Tongue (tissue), 2 donors: ENCODE data around the gene TVP23A. TPM values are rescaled to one million over a fixed set of nuclear protein-coding genes. Genes with fewer than 3 reads are reported as not detected.
"Not testable (repeated sequence)": the region's sequence is repeated elsewhere in the genome, so short reads cannot be mapped to it uniquely, and the experiment has no call there.

ENCODE experiments used
- DNase-seq: peaks from one replicate; pipeline ENCODE4 v3.0.0-alpha.2; 2015
- total RNA-seq: library from RNA; depleted of rRNA; stranded (reverse); fragments of >200 nt; gene quantifications from one replicate; pipeline ENCODE4 v1.2.3, GENCODE V29; 2014

Gene TVP23A
- total RNA-seq, 1 donor from 2014 or later = 1.2 TPM

- no peak for DNase-seq
These were observed 16.8 kb upstream of the TVP23A start for GRCh38 chr16:10835281-10835931.

- no peak for DNase-seq
These were observed 16.2 kb upstream of the TVP23A start for GRCh38 chr16:10834766-10835165.

GRCh38 chr16:10834130-10834529, 15.5 kb upstream of the TVP23A start:
- no peak for DNase-seq

- no peak for DNase-seq
These were observed 14.7 kb upstream of the TVP23A start for GRCh38 chr16:10833271-10833670.

GRCh38 chr16:10831894-10832886, 13.6 kb upstream of the TVP23A start:
- no peak for DNase-seq

DNA sequence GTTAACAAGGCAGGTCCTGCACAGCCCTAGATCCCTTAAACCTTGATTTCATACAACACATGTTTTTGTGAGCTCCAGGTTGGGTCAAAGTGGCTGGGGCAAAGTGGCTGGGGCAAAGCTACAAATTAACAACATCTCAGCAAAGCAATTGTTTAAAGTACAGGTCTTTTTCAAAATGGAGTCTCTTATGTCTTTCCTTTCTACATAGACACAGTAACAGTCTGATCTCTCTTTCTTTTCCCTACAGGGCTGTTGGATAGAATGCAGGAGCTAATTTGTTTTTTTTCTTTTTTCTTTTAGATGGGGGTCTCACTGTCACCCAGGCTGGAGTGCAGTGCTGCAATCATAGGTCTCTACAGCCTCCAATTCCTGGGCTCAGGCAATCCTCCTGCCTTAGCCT, 11.6 kb upstream of the TVP23A start:
- DNase-seq = not testable (repeated sequence)

GRCh38 chr16:10829390-10830098, 10.9 kb upstream of the TVP23A start:
- DNase-seq = not testable (repeated sequence)

GRCh38 chr16:10828851-10829366, 10.3 kb upstream of the TVP23A start:
- DNase-seq = peak; percentile 95

DNA sequence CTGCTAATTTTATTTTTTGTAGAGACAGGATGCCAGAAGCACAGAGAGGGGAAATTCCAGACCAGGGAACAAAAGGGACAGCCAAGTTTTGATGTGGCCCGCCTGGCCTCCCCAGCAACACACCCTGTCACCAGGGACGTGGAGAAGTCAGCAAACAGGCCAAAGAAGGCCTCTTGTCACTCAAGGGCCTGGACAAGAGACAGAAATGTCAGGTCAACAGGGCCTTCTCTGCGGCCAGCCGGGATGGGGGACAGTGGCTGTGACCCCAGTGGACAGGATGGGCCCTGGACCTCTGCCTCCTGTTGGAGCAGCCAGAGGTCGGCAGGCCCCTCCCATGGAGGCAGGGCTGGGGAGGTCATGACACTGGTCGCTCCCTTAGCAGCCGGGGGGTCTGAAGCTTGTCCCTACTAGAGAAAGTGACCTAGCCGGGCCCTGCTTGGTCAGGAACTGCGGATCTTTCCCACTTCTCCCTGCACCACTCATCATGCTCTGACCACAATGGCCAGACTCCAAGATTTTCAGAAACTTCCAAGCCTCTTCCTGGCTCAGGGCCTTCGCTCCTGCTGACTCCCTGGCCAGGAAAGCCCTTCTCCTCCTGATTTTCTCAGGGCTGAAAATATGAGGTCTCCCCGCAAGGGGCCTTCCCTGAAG, 9.2 kb upstream of the TVP23A start:
- peak; percentile 92 for DNase-seq

DNA sequence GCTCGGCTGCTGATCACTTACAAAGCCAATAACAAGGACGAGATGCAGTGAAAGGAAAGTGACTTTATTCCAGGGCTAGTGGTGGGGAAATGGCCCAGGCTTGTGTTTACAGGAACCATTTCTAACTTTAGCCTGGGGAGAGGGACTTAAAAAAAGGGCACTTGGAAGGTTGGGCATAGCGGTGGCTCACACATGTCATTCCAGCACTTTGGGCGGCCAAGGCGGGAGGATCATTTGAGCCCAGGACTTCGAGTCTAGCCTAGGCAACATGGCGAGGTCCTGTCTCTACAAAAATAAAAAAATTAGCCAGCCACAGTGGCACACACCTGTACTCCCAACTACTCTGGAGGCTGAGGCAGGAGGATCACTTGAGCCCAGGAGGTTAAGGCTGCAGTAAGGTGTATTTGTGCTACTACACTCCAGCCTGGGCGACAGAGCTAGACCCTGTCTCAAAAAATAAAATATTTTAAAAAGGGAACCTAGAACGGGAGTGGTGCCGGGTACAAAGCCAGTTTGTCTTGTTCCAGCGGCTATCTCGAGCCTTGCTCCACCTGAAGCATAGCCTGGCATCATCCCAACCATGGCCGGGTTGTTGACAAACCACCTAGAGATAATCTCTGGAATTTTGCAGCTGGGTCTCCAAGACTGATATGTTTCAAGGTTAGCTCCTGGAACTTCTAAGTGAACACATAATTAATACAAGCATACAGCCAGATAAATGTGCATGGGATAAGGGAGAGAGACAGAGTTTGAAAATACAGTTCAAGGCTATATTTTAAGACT, 5.7 kb upstream of the TVP23A start:
- DNase-seq = no peak

DNA sequence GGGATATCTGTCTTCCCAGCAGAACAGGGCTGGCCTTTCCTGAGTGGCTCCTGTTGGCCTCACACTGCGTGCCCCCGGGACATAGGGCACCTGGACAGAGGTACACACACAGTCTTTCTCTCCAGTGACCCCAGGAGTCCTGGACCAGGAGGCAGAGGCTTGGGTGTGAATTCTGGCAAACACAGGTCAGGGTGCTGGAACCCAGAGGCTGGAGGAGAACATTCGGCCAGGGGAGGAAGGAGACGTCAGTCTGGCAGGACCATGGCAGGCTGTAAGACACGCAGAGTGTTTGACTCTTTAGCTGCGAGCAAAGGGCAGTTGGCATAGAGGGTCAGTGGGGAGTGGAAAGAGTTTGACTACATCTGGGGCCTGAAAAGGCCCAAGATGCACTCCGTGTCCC, 4.1 kb upstream of the TVP23A start:
- no peak for DNase-seq

GRCh38 chr16:10820546-10820945, 2.0 kb upstream of the TVP23A start:
- DNase-seq = no peak

- no peak for DNase-seq
These were observed 1.1 kb downstream of the TVP23A start for GRCh38 chr16:10817514-10817913.

- DNase-seq = no peak
These were observed 5.5 kb downstream of the TVP23A start for GRCh38 chr16:10813099-10813455.

DNA sequence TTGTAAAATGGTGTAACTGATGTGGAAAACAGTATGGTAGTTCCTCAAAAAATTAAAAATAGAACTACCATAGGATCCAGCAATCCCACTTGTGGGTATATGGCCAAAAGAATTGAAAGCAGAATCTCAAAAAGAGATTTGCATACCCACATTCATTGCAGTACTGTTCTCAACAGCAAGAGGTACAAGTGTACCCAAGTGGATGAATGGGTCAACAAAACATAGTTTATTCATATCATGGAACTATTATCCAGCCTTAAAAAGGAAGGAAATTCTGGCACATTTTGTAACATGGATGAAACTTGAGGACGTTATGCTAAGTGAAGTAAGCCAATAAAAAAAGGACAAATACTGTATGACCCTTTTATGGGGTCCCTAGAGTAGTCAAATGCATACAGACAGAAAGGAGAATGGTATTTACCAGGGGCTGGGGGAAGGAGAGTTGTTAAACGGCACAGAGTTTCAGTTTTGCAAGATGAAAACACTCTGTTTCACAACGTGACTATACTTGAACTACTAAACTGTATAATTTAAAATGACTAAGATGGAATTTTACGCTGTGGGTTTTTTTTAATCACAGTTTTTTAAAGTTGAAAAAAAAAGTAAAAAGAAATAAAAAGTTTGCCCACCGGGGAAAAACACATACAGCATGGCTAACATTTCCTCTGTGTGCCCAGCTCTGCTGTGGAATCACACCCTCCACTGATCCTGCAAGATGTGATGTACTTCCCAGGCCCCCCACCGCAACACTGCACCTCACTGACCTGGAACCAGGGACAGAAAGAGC, 6.1 kb downstream of the TVP23A start:
- DNase-seq = no peak

GRCh38 chr16:10809706-10810105, 8.9 kb downstream of the TVP23A start:
- DNase-seq = no peak

GRCh38 chr16:10808850-10809249, 9.7 kb downstream of the TVP23A start:
- no peak for DNase-seq

- DNase-seq = no peak
These were observed 10.4 kb downstream of the TVP23A start for GRCh38 chr16:10808218-10808617.

DNA sequence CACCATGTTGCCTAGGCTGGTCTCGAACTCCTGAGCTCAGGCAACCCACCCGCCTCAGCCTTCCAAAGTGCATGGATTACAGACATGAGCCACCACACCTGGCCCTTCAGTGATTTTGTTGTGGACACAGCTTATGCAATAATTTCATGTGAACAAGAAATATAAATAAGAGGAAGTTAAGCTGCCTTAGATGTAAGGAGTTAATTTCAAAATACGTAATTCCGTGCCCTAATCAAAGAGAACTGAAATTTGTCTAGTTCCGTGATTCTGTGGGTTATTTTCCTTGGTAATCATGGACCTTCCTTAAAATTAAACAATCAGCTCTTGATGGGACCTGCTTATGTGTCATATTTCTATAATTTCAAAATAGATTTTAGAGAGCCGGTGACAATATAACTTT, 11.9 kb downstream of the TVP23A start:
- no peak for DNase-seq

DNA sequence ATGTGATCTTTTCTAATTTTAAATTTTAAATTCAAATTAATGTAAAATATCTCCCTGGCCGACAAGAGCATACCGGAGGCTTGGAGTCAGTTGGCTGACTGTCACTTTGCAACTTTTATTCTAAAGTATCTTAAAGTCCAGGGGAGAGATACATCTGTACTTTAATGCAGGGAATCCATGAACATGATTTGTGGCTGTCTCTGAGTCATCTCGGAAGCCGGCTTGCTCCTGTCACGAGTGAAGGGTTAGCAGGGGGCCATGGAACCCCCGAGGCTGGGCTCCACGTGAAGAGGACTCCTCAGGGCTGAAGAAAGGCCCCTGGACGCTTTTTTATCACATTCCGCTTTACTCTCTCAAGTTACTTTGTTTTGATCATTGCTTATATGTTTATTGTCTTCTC, 13.3 kb downstream of the TVP23A start:
- DNase-seq = no peak

GRCh38 chr16:10799736-10800135, 18.9 kb downstream of the TVP23A start:
- no peak for DNase-seq
